ENCODE results near the gene SPINT2.

GRCh38 chr19:38266981-38267597 is 2.7 kb downstream of the SPINT2 start:
- TF ChIP-seq TAF1 (IDR thresholded peaks at IDR 0.05; ENCODE audit: borderline replicate concordance, low read depth, low read length) (no peak), POLR2AphosphoS5 (IDR thresholded peaks at IDR 0.05; ENCODE audit: low read depth, low read length) (no peak)
